Activated gamma-delta T cell (primary cell): ENCODE measurements around the gene SWT1.

Source experiments
- DNase-seq: peaks from one replicate; lab custom pipeline; 2025; lab: John Stamatoyannopoulos, UW

The SWT1 gene

GRCh38 chr1:185287451-185287850, 130.5 kb downstream of the SWT1 start:
- DNase-seq = no peak

DNA sequence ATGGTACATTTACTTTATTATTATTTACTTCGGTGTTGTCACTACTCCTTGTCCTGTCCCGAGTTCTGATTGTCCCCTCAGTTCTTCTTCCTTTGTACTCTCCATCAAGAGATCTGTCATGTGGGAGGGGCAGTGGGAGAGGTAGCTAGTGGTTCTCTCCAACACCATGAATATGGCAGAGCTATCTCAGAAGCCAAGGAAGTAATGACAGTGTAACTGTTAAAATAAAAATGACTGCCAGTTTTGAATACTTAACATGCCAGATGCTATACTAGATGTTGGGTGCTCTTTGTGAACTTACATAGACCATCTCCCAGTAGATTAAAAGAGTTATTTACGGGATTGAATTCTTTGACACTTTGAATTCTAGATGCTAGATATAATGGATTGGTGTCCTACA, 131.5 kb downstream of the SWT1 start:
- no peak for DNase-seq

- DNase-seq = no peak
Observed at GRCh38 chr1:185289880-185290279, 132.9 kb downstream of the SWT1 start.

DNA sequence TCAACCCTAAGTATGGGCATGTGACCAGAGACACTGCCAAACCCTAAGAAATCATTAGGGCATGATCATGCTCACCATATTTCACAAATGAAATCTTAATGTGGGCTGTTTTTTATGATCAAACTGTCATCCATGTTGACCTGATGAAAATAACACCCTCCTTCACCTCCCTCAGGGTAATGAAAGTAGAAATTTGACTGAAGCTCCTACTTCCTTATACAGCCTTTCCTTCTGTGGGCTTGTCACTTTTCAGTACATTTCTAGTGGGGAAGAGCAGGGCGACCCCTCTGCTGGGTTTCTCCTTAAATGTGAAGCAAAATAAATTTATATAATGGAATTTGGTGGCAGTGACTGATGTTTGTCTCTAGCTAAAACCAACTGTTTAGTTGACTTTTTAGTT, 134.2 kb downstream of the SWT1 start:
- no peak for DNase-seq

- DNase-seq = no peak
Observed at GRCh38 chr1:185291652-185292051, 134.7 kb downstream of the SWT1 start.

DNA sequence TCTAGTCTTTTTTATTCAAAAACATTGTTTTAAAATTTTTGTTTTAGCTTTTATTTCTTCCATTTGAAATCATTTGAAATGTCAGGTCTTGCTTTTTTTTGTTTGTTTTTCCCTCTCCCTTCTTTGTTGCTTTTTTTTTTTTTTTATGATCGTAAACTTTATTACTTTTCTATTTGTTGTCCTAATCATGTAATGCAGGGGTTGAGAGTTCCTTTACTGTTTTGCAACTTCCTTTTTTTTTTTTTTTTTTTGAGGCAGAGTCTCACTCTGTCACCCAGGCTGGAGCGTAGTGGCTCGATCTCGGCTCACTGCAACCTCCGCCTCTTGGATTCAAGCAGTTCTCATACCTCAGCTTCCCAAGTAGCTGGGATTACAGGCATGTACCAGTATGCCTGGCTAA, 135.3 kb downstream of the SWT1 start:
- no peak for DNase-seq

GRCh38 chr1:185293967-185294542, 137.1 kb downstream of the SWT1 start:
- DNase-seq = no peak

DNA sequence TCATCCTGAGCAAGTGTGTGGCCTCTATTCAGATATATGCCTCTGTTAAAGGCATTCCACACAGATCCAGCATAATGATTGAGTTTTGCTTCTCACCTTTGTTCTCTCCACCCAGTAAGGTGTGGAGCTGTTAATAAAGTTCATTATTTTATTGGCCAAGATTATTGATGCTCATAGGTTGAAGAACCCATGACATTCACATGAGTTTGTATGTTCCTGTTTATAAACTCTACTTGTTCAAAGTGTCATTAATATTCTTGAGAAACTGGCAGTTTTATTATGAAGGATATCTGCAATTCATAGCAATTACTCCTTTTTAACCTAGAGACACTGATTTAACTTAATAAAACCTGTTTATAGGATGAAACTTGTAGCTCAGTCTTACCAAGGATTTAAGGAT, 138.1 kb downstream of the SWT1 start:
- no peak for DNase-seq

DNA sequence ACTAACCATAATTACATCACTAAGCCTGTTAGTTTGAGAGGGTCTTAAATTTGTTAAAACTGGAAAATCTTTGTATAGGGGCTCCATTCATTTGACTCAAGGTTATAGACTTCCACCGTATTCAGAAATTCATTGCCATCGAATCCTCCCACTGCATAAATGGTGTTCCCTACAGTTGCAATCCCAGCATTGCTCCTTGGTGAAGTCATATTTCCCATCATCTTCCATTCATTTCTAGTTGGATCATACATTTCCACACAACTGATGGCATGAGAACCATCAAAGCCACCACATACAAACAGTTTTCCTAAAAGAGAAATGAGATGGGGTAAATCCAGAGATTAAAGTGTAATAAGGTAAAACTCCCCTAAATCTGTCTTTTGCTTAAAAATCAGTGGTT, 141.0 kb downstream of the SWT1 start:
- DNase-seq = no peak

GRCh38 chr1:185300152-185300551, 143.2 kb downstream of the SWT1 start:
- DNase-seq = no peak

DNA sequence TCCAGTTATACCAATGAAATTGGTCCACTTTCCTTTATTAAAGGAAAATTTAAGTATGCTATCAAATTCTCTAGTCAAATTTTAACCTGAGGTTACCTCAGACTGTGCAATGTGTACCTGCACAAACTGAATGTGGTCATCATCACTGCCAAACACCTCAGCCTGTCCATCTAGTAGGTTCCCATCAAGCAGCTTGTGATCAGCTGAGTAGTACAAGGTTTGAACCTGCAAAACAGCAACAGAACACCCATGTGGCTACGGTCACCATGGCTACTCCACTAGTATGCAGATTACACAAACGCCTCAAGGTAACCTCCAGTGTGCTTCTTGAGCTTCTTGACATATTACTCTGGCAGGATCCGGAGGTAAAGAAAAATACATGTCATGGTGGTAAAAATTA, 148.5 kb downstream of the SWT1 start:
- DNase-seq = no peak

- no peak for DNase-seq
Observed at GRCh38 chr1:185308126-185308525, 151.2 kb downstream of the SWT1 start.

DNA sequence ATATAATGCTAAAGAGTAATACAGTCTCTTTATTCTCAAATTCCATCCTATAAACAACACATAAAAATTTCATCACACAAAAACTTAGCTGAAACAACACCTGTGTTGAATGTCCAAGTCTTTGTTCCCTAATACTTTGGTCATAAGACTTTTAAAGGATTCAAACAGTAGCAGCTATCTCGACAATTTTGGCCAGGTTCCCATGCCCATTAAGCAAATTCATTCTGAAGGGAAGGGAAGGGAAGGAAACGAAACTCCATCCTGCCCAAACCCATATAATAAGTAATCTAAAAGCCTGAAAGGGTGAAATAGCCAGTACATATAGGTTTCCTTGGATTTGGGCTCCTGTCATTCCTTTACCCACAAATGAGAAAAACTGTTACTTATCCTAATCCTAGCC, 152.6 kb downstream of the SWT1 start:
- DNase-seq = no peak

DNA sequence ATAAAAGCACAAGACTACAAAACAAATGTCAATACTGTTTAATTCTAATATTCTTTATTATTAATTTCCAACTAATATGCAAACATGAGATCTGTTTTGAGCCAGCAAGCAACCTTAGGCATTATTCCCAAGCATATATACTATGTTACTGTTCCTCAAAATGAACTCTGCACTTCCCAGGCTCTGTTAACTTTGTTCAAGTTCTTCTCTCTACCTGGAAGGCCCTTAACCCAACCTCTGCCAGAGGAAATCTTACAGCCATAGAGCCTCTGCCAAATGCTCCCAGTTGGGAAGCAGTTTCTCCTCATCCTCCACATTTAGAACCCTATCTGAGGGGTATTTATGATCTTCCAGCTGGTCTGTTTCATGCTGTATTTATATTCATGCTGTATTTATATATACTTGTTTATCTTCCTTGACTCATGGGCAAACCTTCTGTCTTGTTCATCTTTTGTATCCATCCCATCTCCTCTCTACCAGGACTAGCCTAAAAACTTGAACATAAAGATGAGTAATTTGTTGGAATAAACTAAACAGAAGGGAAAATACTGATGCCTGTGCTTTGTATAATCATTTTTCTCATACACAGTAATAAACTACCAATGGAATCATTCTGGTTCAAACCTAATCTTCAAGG, 154.7 kb downstream of the SWT1 start:
- DNase-seq = no peak

DNA sequence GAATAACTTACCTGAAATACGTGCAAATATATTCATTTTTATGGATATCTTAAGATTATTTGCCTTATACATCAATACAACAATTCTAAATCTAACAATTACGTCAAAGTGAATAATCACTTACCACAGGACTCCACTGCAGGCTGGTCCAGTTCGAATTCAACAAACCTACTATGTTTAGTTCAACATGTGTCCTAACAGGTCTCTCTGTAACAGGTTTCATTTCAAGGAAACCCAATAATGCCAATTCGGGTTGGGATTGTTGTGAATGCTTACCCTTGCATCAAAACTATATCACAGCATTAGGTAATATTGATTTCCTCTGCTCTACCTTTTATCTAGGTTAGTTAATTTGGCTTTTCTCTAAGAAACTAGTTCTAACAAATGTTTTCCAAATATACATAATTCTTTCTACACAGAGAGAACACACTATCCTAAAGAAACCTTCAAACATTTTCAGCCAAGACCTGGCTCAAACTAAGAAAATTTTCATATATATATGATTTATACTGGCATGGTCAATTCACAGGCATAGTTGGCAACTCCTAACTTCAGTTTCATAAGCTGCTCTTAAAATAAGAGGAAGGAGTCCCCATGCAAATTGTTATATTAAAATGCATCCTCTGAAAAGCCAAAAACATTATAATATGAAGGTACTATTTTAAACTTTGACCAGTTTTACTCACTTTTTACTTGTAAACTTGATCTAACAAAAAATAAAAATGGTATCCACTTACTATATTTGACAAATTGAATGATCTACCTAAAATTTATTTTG, 155.6 kb downstream of the SWT1 start:
- DNase-seq = no peak

GRCh38 chr1:185314411-185314810, 157.4 kb downstream of the SWT1 start:
- DNase-seq = no peak

GRCh38 chr1:185315445-185316071, 158.6 kb downstream of the SWT1 start:
- DNase-seq = no peak

GRCh38 chr1:185316163-185317033, 159.4 kb downstream of the SWT1 start:
- DNase-seq = peak; percentile 90

GRCh38 chr1:185317034-185317885, 160.3 kb downstream of the SWT1 start, which contains the start of gene IVNS1ABP:
Gene IVNS1ABP (minus strand): TSS chr1:185317243. CDS start chr1:185309493, 7,750 bp downstream.
- peak; percentile 96 for DNase-seq

GRCh38 chr1:185317886-185318310, 160.9 kb downstream of the SWT1 start:
- no peak for DNase-seq
